A172 (cell line): ENCODE results near the gene RIT1. TPM values are rescaled to one million over a fixed set of nuclear protein-coding genes. Genes with fewer than 3 reads are reported as not detected.

Experiments
- DNase-seq: peaks from one replicate; pipeline ENCODE4 v3.0.0-alpha.2; 2015; ENCODE audit warnings: low spot score
- total RNA-seq: library from RNA; depleted of rRNA; stranded (reverse); fragments of >200 nt; shearing (Covaris generic); gene quantifications from 2 replicates; pipeline ENCODE4 v1.2.3, GENCODE V29; 2014; rRNA removed

The RIT1 gene, protein sequence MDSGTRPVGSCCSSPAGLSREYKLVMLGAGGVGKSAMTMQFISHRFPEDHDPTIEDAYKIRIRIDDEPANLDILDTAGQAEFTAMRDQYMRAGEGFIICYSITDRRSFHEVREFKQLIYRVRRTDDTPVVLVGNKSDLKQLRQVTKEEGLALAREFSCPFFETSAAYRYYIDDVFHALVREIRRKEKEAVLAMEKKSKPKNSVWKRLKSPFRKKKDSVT
- 65.1 and 81.9 TPM in 2 replicates for total RNA-seq

GRCh38 chr1:155911156-155912055 is at the start of gene RIT1:
TSS of gene RIT1 (minus strand) at chr1:155911349. CDS start at chr1:155910761, 588 bp downstream.
- DNase-seq = peak; percentile 88

DNA sequence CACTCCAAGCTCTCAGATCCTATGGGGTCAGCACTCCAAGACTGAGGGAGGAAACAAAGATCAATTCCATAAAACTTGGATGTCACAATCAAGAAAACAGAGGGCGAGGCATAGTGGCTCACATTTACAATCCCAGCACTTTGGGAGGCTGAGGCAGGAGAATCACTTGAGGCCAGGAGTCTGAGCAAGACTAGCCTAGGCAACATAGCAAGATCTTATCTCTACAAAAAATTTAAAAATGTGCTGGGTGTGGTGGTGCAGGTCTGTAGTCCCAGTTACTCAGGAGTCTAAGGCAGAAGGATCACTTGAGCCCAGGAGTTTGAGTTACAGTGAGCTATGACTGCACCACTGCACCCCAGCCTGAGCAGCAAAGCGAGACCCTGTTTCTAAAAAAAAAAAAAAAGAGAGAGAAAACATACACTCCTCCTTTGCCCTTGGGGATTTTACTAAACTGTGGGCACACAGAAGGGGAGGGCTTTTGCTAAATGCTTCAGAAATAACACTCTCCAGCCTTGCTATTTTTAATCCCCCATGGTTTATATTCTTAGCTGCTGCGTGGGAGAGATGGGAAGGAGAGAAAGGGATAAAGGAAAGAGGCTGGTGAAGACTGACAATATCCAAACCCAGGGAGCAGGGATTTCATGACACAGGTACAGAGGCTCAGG is 49.1 kb upstream of the RIT1 start:
- DNase-seq = no peak

DNA sequence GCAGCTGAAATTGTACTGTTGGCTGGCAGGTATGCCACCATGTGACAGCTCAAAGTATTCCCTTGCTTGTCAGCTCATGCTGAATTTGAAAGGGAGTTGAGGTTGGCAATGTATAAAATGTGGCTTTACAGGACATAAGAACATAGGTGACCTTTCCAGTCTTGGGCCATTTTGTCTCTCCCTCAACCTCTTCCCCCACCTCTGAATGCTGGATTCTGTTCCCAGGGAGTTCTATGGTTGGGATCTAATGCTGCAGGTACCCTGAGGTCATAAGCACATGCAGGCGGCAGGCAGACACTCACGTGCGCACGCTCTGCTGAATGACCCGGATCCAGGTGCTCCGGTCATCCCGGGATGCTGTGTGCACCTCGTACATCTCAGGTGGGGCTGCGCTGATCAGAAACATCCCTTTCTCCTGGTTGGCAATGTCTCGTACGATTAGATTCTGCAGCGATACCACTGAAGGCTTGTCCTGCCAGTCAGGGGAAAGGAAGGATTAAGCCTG is 46.3 kb upstream of the RIT1 start:
- DNase-seq = no peak

DNA sequence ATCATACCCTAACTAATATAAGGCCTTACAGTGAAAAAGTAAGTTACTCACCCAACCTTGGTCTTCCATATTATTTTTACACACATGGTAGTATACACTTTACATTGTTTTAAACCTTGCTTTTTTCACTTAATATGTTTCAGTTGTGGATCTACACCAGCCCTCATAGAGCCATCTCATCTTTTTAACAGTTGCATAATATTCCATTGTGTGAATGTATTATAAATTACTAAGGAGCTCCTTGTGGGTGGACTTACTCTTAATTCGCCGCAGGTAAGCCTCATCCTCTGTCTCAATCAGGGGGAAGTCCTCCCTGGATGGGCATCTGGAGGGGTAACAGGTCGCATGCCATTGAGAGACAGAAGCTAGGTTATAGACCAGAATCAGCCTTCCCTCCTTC is 43.5 kb upstream of the RIT1 start:
- no peak for DNase-seq

DNA sequence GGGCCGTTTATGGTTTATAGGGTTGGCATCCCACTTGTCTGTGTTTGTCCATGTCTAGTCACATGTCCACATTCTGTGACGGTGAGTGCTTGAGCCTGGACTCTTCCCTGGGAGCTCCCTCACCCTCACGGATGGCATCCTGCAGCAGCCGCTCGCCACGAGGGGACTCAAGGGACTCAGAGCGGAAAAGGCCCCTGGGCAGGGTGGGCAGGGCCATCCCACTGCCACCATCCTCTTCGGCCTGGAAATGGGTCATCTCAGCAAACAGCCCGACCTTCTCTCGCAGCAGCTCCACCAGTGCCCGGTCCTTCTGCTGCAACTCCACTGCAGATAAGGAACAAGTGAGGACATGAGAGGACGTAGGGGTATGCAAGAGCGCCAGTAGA is 41.3 kb upstream of the RIT1 start:
- no peak for DNase-seq

- DNase-seq = no peak
These were observed 40.8 kb upstream of the RIT1 start for GRCh38 chr1:155951753-155952504.

DNA sequence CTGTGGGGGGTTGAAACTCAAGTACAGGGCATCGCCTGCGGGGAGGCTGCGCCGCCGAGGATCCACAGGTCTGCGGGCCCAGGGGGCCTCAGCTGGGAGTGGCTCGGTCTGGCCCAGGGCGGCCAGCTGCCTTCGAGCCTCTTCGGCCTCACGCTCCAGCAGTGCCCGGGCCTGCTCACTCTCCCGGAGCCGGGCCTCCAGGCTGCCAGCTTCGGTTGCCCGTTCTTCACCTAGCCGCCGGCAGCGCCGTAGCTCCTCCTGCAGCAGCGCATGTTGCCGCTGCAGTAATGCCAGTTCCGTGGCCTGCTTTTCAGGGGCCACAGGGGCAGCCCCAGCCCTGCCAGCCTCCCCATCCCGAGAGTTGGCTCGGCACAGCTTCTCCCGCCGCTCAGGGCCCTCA is 39.7 kb upstream of the RIT1 start:
- DNase-seq = no peak

DNA sequence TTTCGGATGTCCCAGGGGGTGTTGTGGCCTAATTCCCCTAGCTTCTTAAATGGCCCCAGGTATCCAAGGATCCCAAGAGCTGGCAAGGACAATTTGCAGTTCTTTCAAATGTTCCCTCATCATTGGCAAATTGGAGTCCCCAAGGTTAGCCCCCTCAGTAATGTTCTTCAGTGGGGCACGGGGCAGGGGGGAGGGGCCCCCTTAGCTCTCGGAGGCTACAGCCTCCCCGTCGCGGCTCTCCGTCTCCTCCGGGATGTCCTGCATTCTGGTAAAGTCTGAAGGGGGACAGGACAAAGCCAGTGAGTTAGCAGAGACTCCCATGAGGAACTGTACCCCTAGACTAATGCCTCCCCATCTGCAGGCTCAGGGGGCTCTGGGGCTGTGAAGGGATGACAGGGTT is 36.6 kb upstream of the RIT1 start:
- no peak for DNase-seq

DNA sequence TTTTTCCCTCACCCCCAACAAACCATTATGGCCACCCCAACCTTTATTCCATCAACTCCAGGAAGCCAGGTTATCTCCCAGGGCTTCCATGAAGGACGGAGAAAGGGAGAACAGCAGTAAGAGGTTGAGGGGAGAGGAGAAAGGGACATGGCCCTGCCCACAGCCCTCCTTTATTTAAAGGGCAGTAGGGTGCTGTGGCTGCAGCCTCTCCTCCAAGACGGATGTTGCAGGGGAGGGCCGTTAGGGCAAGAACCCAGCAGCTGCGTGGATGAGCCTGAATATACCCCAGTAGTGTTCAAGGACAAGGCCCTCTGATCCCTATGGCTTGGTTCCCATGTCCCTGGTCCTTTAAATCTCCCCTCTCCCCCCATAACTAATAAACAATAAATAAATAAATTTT is 36.1 kb upstream of the RIT1 start:
- DNase-seq = no peak

GRCh38 chr1:155946633-155947219 is 35.6 kb upstream of the RIT1 start:
- no peak for DNase-seq

- DNase-seq = no peak
These were observed 33.3 kb upstream of the RIT1 start for GRCh38 chr1:155944444-155944799.

- no peak for DNase-seq
These were observed 31.5 kb upstream of the RIT1 start for GRCh38 chr1:155942578-155943141.

GRCh38 chr1:155941845-155942531 is 30.8 kb upstream of the RIT1 start:
- DNase-seq = no peak

- peak; percentile 87 for DNase-seq
These were observed 30.1 kb upstream of the RIT1 start, which contains the start of gene RXFP4 for GRCh38 chr1:155940993-155941844. TSS of gene RXFP4 (plus strand) at chr1:155941638. CDS start at chr1:155941710, 72 bp downstream.

DNA sequence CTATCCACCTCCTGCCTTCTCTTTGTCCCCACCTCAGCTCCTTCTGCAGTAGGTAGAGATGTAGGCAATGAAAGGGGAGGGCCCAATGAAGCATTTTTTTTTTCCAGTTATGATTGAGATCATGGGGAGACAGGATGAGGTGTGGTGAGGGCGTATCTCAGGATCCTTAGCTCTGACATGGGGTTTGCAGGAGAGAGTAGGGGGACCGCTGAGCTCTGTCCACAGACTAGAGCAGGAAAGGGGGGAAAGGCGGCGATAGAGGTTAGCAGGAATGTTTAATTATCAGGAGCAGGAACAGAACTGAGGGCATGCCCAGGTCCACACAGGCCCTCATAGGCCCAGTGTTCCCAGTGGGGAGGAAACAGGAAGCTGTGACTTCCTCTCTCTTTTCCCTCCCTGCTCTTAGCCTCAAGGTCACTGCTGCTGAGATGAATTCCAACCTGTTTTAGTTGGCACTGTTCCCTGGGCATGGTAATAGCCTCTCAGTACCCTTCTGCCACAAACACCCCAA is 29.4 kb upstream of the RIT1 start:
- peak; percentile 97 for DNase-seq

GRCh38 chr1:155938220-155938627 is 27.1 kb upstream of the RIT1 start:
- peak; percentile 90 for DNase-seq

DNA sequence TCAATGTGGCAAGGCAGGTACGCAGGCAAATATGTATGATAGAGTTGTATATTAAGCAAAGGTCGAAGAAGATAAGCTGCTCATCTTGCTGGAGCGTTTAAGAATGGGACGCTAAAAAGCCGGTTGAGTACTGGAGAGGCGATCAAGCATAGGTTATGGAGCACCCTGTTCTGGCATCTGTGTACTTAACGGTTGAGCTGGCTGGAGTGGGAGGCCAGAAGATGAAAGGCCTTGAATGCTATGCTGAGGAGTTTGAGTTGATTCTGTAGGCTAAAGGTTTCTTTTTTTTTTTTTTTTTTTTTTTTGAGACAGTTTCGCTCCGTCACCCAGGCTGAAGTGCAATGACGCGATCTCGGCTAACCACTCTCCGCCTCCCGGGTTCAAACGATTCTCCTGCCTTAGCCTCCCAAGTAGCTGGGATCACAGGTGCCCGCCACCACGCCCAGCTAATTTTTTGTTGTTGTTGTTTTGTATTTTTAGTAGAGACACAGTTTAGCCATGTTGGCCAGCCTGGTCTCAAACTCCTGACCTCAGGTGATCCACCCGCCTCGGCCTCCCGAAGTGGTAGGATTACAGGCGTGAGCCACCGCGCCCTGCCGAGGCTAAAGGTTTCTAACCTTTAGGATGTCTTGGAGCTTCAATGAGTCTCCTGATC is 23.9 kb upstream of the RIT1 start:
- peak; percentile 52 for DNase-seq

GRCh38 chr1:155934097-155934935 is 23.2 kb upstream of the RIT1 start, which contains the start of gene KHDC4:
TSS of gene KHDC4 (minus strand) at chr1:155934413. CDS start at chr1:155934373, 40 bp downstream.
- DNase-seq = peak; percentile 100
